GM18867 (cell line): ENCODE results near the gene SCLY.
"Not testable (repeated sequence)": the region's sequence is repeated elsewhere in the genome, so short reads cannot be mapped to it uniquely, and the experiment has no call there.

ENCODE experiments used
- ATAC-seq: cut with Tn5 transposase; IDR thresholded peaks from one replicate; pipeline ENCODE4 v1.9.1; 2021; ENCODE audit warnings: mild to moderate bottlenecking, moderate library complexity; ENCODE audit not compliant: unreplicated experiment

Gene SCLY

DNA sequence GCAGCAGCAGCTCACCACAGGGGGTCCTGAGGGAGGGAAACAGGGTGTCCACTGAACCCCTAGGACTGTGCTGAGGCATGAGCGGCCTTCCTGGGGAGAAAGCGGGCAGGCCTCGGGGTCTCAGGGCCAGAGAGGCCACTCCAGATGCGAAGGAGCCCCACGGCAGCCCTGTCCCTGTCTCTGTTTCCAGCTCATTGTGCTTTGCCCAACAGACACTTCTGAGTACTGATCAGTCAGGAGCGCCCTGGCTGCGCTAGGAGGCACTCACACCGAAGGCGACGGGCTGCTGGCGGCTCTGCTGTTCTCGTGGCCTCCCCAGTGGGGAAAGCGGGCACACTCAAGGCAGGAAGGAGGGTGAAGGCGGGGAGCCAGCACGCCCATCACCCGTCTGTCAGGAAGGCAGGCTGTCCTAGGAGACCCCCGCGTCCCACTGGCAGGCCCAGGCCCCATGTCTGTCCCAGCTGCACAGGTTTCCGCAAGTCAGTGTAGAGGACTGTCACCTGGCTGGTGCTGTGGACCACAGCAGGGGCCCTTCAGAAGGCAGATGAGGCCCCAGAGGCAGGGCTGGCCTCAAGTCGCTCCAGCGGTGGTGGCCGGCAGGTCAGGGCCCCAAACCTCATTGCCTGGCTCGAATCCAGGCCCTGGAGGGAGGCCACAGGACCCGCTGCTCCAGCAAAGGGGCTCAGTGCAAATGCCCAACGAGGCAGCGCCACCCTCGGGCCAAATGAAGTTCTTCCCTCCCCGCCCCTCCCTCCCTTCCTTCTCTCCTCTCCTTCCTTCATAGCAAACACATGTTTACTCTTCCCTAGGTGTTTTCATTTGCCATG, 46.1 kb downstream of the SCLY start:
- ATAC-seq, result peak; percentile 3

DNA sequence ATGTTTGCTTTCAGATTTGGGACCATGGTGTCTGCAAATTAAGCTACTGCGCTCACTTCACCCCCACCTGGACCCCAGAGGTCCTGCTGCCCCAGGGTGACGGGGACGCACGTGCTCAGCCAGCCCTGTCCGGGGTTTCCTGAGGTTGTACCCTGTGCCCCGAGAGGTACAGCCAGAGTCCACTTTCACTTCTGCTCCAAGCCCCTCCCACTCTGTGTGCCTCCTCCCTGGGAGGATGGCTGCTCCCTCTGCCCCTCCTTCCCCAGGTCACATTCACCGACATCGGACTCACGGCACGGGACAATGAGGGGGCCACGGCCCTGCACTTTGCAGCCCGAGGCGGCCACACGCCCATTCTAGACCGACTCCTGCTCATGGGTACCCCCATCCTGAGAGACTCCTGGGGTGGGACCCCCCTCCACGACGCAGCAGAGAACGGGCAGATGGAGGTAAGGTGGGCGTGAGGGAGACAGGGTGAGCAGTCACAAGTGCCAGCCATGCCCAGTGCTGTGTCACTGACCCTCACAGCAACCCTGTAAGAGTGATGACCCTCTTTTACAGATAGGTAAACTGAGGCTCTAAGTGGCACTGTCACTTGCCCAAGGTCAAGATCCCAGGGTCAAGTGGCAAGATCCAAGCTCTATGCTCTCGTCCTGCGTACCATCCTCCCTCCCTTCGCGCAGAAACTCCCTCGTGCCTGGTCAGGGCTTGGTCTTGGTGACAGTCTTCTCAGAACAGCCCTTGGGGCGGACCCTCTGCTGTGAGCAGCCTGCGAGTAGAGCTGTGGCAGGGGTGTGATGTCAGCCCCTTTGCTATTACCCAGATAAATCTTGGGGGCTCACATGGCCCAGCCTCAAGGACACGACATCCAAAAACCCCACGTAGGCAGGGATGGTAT, 47.0 kb downstream of the SCLY start:
- ATAC-seq, result peak; percentile 88

DNA sequence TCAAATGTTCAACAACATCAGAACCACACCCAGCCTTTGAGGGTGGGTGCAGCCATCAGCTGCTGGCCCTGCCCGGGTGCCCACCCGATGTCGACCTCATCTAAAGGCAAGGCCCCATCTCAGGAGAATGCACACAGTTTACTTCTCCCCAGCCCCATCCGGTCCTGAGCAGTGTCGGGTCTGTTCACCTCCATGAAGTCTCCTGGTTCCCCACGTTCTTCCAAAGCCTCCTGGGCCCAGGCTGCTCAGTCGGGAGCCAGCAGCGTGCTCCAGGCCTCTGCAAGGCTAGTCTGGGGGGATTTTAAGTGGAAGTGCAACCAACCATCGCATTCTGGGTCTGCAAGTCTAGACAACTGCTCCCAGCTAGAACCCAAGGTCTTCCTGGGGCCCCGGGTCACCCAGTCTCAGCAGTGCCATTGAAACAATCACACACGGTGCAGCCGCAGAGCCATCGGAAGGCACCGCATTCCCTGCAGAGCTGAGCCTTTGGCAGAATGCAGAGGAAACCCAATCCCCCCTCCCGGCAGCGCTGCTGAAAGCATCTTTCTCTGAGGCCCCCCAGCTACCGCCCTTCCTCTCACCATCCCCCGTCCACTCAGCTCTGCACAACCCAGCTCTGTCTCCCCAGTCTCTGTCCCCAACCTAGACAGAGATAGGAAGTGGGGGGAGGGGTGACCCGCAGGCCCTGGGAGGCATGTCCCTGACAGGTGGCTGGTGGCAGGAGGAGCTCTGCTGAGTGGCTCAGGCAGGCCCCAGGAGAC, 47.8 kb downstream of the SCLY start:
- no peak for ATAC-seq

DNA sequence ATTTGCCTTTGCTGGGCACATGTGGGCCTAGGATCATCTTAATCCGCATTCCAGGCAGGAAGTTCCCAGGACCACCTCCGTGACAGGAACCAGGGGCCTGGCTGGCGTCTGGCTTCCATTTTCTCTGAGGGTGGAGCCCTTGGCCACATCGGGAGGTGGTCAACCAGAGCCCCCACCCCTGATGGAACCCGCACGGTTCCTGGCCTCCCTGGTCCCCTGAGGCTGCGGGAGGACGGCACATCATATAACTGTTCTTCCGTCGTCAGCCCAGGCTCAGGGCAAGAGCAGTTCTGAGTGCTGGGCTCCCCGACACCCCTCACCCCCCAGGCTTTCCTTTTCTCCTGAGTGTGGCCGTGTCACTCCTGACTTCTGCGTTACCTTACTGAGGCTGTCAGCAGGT, 52.8 kb downstream of the SCLY start:
- ATAC-seq, result no peak

DNA sequence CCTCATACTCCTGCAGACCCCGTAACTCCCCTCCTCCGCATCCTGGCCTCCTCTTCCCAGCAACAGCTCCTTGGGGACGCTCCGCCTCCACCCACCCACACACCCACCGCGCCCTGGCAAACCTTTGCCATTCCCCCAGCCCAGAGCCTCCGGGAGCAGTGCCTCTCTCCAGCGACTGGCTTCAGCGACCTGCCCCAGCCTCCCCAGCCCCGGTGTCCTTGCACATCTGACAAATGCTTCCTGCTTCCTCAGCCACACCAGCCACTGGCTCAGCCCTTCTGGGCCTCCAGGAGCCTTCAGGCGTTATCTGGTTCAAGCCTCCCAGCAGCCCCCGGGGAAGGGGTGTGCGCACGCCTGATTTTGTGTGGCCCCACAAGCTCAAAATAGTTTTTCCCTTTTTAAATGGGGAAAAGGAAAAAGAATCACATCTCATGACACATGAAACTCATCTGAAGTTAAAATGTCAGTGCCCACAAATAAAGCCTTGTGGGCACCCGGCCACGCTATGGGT, 53.6 kb downstream of the SCLY start:
- ATAC-seq, result no peak

DNA sequence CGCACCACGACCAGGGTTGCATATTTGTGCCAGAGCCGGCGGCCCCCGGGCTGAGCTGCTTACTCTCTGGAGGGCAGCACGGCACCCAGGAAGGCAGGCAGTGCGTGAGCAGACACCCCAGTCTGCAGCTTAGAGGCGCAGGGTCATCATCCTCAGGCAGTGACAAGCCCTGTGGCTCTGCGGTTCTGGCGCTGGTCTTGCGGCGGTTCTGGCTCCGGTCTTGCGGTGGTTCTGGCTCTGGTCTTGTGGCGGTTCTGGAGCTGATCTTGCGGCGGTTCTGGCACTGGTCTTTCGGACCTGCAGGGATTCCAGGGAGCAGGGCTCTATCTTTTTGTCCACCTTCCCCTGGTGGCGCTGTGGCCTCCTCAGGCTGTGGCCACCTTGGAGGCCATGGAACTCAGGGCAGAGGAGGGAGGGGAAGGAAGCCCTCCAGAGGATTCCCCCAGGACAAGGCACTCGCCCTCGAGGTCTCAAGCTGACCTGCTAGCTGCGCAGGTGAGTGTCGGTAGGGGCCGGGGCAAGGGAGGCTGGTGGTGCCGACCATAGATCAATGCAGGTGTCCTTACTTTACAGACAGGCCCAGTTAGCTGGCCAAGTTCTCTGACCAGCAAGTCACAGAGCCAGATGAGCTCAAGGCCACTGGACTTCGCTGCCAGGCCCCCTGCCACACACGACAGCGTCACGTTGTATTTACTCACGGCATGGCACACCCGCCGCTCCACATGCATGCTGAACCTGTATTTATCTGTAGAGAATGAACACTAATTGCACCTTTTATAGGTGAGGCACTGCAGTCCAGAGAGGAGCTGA, 54.3 kb downstream of the SCLY start:
- no peak for ATAC-seq

DNA sequence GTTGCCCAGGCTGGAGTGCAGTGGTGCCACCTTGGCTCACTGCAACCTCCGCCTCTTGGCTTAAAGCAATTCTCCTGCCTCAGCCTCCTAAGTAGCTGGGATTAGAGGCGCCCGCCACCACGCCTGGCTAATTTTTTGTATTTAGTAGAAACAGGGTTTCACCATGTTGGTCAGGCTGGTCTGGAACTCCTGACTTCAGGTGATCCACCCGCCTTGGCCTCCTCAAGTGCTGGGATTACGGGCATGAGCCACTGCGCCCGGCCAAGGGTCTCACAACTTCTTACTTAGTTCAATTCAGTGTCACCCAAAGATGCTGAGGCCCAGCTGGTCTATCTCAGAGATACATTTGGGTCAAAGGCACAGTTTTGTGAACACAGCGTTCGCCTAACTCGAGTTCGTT, 54.9 kb downstream of the SCLY start:
- not testable (repeated sequence) for ATAC-seq

DNA sequence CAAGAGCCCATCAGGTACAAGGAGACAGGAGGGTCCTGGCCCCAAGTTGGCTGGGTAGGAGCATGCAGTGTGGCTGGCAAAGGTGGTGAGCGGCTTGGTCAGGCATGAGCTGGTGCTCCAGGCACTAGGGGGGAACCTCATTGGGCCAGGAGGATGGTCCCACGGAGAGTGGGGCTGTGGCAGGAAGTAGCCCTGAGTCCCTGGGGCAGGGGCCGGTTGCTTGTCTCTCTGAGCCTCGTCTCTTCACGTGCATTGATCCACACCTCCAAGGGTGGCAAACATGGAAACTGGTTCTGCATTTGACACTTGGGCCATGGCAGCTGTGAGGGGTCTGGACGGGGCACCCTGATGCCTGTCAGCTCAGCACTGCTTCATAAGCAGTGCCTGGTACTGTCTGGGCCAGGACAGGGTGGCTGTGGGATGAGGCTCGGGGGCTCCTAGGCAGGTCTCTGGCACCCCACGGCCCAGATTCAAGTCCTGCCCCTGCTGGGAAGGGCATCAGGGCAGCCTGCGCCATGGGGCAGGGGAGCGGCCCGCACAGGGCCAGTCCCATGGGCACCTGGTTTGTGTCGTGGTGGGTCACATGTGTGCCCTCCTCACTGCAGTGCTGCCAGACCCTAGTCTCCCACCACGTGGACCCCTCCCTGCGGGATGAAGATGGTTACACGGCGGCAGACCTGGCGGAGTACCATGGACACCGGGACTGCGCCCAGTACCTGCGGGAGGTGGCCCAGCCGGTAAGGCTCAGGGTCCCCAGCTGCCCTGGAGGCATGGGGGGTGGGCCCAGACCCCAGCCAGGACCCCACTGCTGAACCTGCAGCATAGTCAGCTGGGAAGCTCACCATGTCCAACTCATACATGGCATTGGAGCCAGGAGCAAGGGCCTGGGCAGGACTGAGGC, 55.7 kb downstream of the SCLY start:
- ATAC-seq, result no peak

DNA sequence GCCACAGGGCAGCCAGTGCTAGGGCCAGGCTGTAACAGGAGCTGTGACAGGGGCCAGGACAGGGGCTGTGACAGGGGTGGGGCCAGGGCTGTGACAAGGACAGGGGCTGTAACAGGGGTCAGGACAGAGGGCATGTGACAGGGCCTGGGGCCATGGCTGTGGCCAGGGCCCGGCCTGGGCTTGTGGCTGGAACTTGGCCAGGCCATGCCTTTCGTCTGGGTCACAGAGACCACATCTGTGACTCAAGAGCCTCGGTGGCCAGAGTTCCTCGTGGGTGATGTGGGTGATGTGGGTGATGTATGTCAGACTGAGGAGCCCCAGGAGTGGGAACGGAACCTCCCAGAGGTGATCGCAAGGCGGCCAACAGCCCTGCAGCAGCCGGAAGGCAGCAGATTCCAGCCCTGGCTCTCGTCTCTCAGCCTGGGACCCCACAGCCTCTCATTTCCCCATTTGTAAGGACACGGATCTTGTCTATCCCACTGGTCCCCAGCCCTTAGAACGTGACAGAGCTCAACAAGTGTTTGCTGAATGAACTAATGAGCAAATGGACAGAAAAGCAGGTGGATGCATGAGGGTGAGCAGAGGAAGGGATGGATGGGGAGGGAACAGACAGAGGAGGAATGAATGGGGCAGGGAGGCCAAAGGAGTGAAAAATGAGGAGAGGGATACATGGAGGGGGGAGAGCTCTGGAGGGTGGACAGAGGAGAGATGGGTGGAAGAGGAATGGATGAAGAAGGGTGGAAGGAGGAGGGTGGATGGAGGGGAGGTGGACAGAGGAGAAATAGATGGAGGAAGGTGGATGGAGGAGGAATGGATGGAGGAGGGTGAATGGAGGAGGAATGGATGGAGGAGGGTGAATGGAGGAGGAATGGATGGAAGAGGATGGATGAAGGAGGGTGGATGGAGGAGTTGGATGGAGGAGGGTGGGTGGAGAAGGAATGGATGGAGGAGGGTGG, 56.7 kb downstream of the SCLY start:
- no peak for ATAC-seq

DNA sequence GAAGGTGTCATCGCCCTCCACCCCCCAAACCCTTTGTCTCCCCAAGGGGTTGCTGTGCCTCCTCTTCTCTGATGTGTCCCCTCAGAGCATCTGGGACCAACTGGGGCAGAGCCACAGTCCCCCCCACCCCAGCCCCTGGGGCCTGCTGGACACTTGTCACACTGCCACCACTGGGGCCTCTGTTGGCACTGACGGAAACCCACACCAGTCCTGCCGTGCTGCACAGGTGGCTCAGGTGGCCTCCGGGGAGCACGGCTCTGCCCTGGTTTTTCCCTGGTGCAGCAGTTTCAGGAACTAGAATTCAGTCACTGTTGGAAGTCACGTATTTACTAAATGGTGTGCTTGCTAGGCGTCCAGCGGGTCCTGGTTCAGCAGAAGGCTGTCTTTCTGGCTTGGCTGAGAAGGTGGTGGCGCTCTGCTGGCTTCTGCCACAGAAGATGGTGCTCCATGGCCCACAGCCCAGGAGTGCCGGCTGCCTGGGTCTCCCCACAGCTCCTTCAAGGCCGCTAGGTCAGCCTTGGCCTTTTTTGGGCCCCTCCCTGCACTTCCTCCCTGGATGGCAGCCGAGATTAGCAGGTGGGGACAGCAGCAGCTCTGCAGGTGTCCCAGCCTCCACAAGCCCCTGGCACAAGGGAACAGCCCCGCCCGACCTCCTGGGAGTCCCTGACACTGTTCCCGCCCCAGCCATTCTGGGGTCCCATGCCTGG, 59.1 kb downstream of the SCLY start:
- no peak for ATAC-seq

DNA sequence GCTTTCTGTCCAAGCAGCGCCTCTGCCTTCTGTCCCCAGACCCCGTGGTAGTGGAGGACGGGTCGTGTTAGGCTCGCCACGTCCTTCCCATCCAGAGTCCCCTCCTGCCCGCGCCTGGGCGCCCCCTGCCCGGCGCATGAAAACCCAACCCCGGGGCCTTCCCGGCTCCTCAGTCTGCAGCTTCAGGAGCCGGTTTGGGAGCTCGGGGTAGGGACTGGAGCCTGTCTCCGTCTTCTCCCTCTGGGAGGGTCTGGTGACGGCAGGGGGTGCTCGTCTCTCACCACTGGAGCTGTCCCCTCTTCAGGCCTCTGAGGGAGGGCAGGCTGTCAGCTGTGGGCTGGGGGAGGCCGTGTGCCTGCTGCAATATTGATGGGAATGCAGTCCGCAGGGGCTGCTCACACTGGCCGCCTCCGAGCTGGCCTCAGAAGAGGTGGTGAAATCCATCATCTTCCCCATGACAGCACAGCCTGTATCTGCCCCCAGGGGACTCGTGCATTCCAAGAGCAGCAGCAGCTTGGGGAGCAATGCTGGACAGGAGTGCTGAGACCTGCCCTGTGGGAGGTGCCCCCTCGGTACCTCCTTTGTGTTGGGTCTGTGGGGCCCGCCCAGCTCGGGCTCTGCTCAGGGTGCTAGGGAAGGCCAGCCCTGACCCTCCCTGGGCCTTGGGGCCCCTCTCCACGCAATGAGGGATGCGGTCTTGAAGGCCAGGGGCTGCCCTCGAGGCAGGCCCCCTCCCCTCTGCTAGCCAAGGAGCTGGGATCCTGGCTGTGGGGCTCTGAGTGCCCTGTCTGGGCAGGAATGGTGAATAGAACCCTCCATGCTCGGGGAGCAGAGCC, 59.9 kb downstream of the SCLY start:
- ATAC-seq, result no peak

DNA sequence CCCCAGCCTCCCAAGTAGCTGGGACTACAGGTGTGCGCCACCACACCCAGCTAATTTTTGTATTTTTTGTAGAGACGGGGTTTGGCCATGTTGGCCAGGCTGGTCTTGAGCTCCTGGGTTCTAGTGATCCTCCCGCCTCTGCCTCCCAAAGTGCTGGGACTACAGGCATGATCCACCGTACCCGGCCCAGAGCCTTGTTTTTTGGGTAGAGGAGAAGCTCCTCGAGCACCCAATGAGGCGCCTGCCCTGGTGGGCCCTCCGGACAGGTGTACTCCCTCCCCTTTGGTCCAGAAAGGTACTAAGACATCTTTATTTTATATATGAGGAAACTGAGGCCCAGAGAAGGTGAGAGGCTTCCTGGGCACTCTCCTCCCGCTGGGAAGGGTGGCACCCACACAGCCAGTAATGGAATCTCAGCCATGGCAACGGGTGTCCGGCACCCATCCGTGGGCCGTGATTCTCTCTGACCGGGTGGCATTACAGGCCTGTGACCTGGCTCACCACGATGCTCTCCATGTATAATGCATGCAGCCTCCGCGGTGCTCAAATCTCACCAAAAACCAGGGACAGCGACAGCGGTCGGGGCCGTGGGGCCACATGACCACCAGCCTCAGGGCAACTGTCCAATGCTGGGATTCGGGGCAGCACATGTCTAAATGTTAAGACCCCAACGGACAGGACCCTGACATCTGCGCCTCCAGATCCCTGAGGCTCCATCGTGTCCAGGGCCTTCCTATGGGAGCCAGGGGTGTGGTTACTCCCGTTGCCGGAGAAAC, 60.9 kb downstream of the SCLY start:
- ATAC-seq, result no peak

DNA sequence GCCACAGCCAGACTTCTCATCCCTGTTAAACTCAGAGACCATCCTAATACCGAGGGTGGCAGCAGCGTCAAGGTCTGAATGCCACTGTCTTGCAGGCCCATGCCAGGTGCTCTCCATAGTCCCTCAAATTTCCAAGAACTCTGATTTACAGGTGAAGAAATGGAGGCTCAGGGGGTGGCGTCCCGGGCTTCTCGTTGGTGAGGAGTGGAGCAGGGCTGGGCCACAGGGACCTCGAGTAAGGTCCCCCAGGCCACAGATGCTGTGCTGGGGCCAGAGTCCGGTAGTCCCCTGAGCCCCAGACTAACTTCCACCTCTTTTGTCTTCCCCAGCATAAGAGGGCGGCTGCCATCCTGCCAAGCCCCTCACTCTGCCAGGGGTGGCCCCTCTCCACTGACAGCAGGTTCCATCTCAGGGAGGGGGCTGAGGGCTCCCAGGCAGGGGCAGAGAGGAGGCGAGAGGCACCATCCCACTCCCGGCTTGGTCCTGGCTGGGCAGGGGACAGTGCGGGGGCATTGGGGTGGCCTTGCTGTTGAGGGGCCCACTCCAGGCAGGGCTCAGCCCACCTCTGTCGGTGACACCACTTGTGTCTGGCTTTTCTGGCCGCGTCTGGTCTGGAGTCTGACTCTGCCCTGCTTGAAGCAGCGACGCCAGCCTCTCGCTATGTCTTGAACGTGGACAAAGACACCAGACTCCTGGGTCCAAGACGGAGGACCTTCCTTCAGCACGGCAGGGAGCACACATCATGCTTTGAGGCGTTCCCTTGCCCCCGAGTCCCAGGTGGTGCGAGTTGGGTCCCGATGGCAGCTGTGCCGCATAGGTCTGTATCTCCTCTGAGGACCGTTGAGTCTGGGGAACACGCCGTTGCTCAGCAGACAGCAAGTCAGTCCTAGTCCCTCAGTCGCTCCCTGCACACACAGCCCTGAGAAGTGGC, 61.8 kb downstream of the SCLY start:
- ATAC-seq, result no peak

DNA sequence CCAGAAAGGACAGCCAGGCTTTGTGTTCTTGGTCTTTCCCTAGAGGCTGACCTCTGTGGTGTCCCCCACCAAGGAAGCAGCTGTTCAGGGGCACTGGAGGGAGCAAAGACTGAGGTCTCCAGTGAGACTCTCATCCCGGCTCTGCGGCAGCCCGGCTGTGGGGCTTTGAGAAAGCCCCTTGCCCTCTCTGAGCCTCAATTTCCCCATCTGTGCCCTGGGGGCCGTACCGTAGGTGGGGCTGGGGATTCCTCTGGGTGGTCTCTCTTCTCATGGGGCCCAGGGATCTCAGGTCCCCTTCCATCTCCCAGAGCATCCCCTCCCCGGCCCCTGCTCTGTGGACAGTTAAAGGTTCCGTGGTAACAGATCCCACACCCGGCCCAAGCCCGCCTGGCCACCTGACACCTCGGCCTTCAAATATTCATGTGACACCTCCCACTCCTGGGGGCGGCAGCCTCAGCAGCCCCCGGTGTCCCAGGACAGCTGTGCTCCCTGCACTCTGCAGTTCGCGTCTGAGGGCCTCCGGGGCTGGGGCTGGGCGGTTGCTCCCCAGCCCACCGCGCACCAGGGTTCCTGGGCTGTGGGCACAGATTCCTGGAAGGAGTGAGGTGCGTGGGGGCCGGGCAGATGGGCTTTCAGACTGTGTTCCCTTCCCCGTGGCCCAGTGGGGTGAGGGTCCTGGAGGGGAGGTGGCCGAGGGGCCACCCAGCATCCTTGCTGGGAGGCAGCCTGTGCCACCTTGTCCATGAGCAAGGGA, 62.6 kb downstream of the SCLY start:
- no peak for ATAC-seq
